HG02642 (cell line): ENCODE measurements around the gene BRMS1L.
"Not testable (repeated sequence)": the region's sequence is repeated elsewhere in the genome, so short reads cannot be mapped to it uniquely, and the experiment has no call there.

Experiments
- ATAC-seq: cut with Tn5 transposase; IDR thresholded peaks from one replicate; pipeline ENCODE4 v1.9.1; 2021; ENCODE audit warnings: mild to moderate bottlenecking; ENCODE audit not compliant: unreplicated experiment, poor library complexity

The BRMS1L gene

GRCh38 chr14:35826218-35826951 lies at the start of gene BRMS1L:
TSS of gene BRMS1L (plus strand) at chr14:35826338. CDS start at chr14:35826517, 179 bp downstream.
- ATAC-seq: peak; percentile 96

DNA sequence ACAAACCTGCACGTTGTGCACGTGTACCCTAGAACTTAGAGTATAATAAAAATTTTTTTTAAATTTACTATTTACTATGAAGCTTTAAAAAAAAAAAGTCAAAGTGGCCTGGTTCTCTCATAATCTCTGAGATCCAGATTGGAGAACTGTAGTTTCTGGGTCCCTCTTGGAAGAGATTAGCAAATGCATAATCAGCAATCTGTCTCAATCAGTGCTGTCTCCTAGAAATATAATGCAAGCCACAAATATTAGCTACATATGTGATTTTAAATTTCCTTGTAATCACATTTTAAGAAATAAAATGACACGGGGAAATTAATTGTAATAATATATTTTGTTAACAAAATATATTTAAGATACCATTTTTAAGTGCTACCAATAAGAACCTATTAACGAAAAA lies 49.3 kb upstream of the BRMS1L start:
- ATAC-seq: no peak

DNA sequence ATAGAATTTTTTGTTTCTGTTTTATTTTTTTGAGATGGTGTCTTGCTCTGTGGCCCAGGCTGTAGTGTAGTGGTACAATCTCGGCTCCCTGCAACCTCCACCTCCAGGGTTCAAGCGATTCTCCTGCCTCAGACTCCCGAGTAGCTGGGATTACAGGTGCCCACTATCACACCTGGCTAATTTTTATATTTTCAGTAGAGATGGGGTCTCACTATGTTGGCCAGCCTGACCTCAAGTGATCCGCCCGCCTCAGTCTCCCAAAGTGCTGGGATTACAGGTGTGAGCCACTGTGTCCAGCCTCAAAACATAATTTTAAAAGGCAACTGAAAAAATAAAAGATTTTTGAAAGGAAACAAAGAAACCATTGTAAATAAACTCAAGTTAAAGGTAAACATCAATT lies 48.6 kb upstream of the BRMS1L start:
- ATAC-seq: not testable (repeated sequence)

DNA sequence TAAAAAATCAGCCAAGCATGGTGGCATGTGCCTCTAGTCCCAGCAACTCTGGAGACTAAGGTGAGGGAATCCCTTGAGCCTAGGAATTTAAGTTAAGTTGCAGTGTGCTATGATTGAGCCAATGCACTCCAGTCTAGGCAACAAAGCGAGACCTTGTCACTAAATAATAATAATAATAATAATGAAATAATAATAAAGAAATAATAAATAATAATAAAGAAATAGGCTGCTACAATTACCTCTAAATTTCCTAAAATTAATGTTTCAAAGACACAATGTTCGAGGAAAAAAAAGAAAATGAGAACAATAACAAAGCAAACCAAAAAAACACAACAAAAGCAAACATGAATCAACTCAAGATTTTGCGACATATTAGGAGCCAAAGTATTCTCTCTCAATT lies 46.8 kb upstream of the BRMS1L start:
- no peak for ATAC-seq

GRCh38 chr14:35783699-35784098 lies 42.4 kb upstream of the BRMS1L start:
- ATAC-seq: no peak

DNA sequence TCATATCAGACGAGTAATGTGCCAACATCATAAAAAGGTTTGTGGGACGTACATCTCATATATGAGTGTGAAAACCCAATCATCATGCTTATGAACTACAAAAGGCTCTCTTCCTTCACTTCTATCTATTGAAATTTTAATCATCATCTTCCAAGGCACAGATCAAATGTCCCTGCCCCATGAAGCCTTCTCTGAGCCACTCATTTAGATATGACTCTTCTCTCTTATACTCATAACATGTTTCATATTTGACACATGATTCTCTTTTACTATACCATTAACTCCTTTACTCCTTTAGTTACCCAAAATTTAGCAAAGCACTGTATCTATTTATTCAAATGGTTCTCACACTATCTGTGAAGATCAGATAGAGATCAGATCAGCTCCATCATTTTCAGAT lies 39.3 kb upstream of the BRMS1L start:
- no peak for ATAC-seq

DNA sequence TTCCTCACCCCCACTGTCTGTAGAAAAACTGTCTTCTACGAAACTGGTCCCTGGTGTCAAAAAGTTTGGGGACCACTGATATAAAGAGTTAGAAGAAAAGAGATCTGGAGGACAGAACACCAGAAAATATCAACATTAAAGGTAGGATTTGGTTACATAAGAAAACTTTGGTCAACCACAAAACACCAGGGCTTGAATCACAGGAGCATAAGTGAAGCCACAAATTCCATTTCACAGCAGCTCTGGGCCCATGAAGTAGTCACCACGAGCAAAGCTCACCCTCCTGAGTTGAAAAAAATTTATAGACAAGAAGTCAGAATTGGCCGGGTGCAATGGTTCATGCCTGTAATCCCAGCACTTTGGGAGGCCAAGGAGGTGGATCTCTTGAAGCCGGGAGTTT lies 36.5 kb upstream of the BRMS1L start:
- no peak for ATAC-seq

GRCh38 chr14:35797796-35798195 lies 28.3 kb upstream of the BRMS1L start:
- ATAC-seq: no peak

- no peak for ATAC-seq
Observed at GRCh38 chr14:35806006-35806907, 19.9 kb upstream of the BRMS1L start.

- no peak for ATAC-seq
Observed at GRCh38 chr14:35807131-35807961, 18.8 kb upstream of the BRMS1L start.

DNA sequence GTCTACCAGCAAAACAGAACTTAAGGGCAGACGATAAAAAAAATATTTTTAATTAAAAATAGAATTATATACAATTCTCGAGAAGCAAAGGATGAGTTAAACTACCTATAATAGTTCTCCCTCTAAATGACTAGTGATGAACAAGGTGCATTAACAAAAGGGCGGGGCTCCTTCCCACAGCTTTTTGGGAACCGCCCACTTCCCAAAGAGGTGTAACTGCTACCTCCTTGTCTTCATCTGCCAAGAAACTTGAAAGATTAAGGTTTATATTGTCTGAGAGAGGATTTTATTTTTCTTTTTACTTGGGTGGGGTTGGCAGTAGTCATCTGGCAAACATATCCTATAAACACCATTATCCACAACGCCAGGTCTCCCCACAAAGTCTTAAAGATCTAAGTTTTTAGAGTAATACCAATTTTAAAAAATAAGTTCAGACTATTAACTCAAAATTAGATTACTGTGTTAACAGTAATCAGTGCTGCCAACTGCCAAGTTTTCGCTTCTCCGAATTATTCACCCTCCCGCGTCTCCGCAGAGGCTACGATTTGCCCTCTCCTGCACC lies 18.0 kb upstream of the BRMS1L start:
- ATAC-seq: no peak

- ATAC-seq: peak; percentile 98
Observed at GRCh38 chr14:35808638-35809563, 17.2 kb upstream of the BRMS1L start, which contains the start of gene RALGAPA1. TSS of gene RALGAPA1 (minus strand) at chr14:35809295. CDS start at chr14:35808835, 460 bp downstream.

- ATAC-seq: no peak
Observed at GRCh38 chr14:35809597-35809996, 16.5 kb upstream of the BRMS1L start.

GRCh38 chr14:35810963-35811362 lies 15.2 kb upstream of the BRMS1L start:
- ATAC-seq: no peak

- ATAC-seq: peak; percentile 87
Observed at GRCh38 chr14:35814371-35815005, 11.7 kb upstream of the BRMS1L start.

GRCh38 chr14:35818346-35819115 lies 7.6 kb upstream of the BRMS1L start:
- no peak for ATAC-seq

GRCh38 chr14:35819591-35820540 lies 6.3 kb upstream of the BRMS1L start:
- no peak for ATAC-seq
